Esophagus muscularis mucosa (tissue), 3 donors: Measurements from ENCODE around the gene TERT.

Source experiments
- CTCF ChIP-seq, 3 experiments: fragments of 200-600 bp in 2 of 3; fragments of 450-650 bp in 1 of 3; sonication (generic) in 2 of 3; IDR thresholded peaks; one replicate each; pipeline ENCODE4 v1.5.1; 2017 to 2019; ENCODE audit warnings: antibody characterized with exemption in 3 of 3, mild to moderate bottlenecking in 2 of 3, moderate library complexity in 1 of 3
- POLR2A ChIP-seq: fragments of 450-650 bp; IDR thresholded peaks from one replicate; pipeline ENCODE4 v1.6.1; 2017; ENCODE audit warnings: antibody characterized with exemption, moderate library complexity, mild to moderate bottlenecking, low read depth

- no peak for TF ChIP-seq POLR2A
- no peak for TF ChIP-seq CTCF (IDR thresholded peaks at IDR 0.05)
Observed at GRCh38 chr5:1217596-1218206, 77.2 kb downstream of the TERT start.
